Chondrocyte (in vitro differentiated cells): ENCODE data around the gene C16orf90. TPM values are rescaled to one million over a fixed set of nuclear protein-coding genes. Genes with fewer than 3 reads are reported as not detected.
A peak's percentile ranks its signal among the peaks of the same experiment; 100 is the strongest.
"Not testable (repeated sequence)": the region's sequence is repeated elsewhere in the genome, so short reads cannot be mapped to it uniquely, and the experiment has no call there.

ENCODE experiments used
- DNase-seq: peaks from one replicate; pipeline ENCODE4 v3.0.0; 2021; ENCODE audit warnings: mixed read lengths, low spot score
- H3K27ac Mint-ChIP-seq: one replicate; pipeline ENCODE4 v1.8.0; 2021; ENCODE audit warnings: mild to moderate bottlenecking, moderate library complexity, mixed read lengths; ENCODE audit not compliant: unreplicated experiment
- H3K27me3 Mint-ChIP-seq: 2 replicates; pipeline ENCODE4 v1.8.0; 2021; ENCODE audit warnings: low read depth, mixed read lengths
- H3K36me3 Mint-ChIP-seq: 2 replicates; pipeline ENCODE4 v1.8.0; 2021; ENCODE audit warnings: low read depth, mixed read lengths
- H3K4me1 Mint-ChIP-seq: 2 replicates; pipeline ENCODE4 v1.8.0; 2021; ENCODE audit warnings: low read depth, mild to moderate bottlenecking, mixed read lengths
- H3K4me3 Mint-ChIP-seq: one replicate; pipeline ENCODE4 v1.8.0; 2021; ENCODE audit warnings: mild to moderate bottlenecking, moderate library complexity, mixed read lengths; ENCODE audit not compliant: unreplicated experiment
- H3K9me3 Mint-ChIP-seq: 2 replicates; pipeline ENCODE4 v1.8.0; 2021; ENCODE audit warnings: low read depth, mixed read lengths
- total RNA-seq: library from RNA; stranded (reverse); gene quantifications from 3 replicates; pipeline ENCODE4 v1.2.1, GENCODE V29; 2021
- TF ChIP-seq, protein P1 (sequence below): fragments of 200-600 bp; sonication (generic); IDR thresholded peaks from 2 replicates; pipeline ENCODE4 v1.5.0; 2021; ENCODE audit warnings: antibody characterized with exemption, mild to moderate bottlenecking, moderate library complexity

The C16orf90 gene
- total RNA-seq, 1 donor from 2014 or later, result not detected

DNA sequence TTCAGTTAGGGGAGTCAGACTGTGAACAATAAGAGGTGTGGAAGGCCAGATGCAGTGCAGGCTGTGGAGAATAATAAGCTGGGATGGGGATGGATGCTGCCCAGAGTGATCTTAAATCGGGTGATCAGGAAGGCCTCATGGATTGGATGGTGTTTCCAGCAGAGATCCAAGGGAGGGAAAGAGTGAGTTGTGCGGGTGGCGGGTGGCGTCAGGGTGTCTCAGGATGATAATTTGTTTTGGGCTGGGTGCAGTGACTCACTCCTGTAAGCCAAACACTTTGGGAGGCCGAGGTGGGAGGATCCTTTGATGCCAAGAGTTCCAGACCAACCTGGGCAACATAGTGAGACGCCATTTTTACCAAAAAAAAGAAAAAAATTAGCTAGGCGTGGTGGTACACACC, 13.4 kb upstream of the C16orf90 start:
- H3K9me3 Mint-ChIP-seq, result no peaks in the 10 kb centered on the region
- DNase-seq, result peak; percentile 27
- H3K4me1 Mint-ChIP-seq, result peaks cover under 1% of the 10 kb centered on the region
- no peaks in the 10 kb centered on the region for H3K27me3 Mint-ChIP-seq
- H3K4me3 Mint-ChIP-seq, result no peak overlapping the region
- TF ChIP-seq, protein P1, sequence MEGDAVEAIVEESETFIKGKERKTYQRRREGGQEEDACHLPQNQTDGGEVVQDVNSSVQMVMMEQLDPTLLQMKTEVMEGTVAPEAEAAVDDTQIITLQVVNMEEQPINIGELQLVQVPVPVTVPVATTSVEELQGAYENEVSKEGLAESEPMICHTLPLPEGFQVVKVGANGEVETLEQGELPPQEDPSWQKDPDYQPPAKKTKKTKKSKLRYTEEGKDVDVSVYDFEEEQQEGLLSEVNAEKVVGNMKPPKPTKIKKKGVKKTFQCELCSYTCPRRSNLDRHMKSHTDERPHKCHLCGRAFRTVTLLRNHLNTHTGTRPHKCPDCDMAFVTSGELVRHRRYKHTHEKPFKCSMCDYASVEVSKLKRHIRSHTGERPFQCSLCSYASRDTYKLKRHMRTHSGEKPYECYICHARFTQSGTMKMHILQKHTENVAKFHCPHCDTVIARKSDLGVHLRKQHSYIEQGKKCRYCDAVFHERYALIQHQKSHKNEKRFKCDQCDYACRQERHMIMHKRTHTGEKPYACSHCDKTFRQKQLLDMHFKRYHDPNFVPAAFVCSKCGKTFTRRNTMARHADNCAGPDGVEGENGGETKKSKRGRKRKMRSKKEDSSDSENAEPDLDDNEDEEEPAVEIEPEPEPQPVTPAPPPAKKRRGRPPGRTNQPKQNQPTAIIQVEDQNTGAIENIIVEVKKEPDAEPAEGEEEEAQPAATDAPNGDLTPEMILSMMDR, result no peak
- peaks cover 27% of the 10 kb centered on the region for H3K36me3 Mint-ChIP-seq
- no peak overlapping the region for H3K27ac Mint-ChIP-seq

DNA sequence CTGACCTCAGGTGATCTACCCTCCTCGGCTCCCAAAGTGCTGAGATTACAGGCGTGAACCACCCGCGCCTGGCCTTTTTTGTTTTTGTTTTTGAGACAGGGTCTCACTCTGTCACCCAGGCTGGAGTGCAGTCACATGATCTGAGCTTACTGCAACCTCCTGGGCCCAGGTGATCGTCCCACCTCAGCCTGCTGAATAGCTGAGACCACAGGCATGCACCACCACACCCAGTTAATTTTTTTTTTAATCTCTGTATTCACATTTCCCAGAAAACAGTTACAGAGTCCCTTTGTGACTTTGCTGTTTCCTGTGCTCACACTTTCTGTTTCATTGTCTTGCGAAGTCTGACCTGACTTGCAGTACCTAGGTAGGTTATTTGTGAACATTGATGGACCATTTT, 8.2 kb upstream of the C16orf90 start:
- Mint-ChIP-seq H3K27me3 (no peaks in the 10 kb centered on the region), H3K36me3 (peaks cover 12% of the 10 kb centered on the region), H3K27ac (no peak overlapping the region), H3K4me1 (peaks cover 26% of the 10 kb centered on the region), H3K4me3 (no peak overlapping the region), H3K9me3 (no peaks in the 10 kb centered on the region)
- DNase-seq, result peak; percentile 37
- TF ChIP-seq, protein P1, result no peak

DNA sequence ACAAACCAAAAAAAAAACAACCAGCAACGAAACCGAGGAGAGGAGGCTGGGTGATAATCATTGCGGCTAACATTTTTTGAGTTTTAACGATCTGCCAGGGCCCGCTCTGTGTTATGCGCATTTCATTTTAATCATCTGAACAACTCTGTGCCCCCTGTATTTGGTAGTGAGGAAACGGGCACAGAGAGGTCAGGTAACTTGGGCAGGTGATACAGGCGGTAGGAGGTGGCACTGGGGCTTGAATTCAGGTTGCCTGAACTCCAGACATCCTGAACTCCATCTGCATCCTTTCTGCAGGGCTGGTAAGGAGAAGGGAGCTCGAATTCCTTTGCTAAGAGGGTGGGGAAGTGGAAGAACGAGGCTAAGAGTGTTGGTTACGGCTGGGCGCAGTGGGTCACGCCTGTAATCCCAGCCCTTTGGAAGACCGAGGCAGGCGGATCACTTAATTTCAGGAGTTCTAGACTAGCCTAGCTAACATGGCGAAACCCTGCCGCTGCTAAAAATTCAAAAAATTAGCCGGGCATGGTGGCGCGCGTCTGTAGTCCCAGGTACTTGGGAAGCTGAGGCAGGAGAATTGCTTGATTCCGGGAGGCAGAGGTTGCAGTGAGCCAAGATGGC, 6.6 kb upstream of the C16orf90 start:
- TF ChIP-seq, protein P1, result no peak
- no peaks in the 10 kb centered on the region for H3K27me3 Mint-ChIP-seq
- H3K4me1 Mint-ChIP-seq, result peaks cover 26% of the 10 kb centered on the region
- peak overlapping the region; percentile 92 for H3K4me3 Mint-ChIP-seq
- peak overlapping the region; percentile 80 for H3K27ac Mint-ChIP-seq
- H3K9me3 Mint-ChIP-seq, result no peaks in the 10 kb centered on the region
- peak; percentile 19 for DNase-seq
- H3K36me3 Mint-ChIP-seq, result peaks cover 5% of the 10 kb centered on the region

DNA sequence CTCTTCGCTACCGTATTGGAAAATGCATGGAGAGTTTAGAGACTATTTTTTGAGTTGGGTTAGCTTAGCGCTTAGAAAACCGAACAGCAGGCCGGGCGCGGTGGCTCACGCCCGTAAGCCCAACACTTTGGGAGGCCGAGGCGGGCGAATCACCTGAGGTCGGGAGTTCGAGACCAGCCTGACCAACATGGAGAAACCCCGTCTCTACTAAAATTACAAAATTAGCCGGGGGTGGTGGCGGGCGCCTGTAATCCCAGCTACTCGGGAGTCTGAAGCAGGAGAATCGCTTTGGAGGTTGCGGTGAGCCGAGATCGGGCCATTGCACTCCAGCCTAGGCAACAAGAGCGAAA, 6.1 kb upstream of the C16orf90 start:
- not testable (repeated sequence) for H3K9me3 Mint-ChIP-seq, H3K36me3 Mint-ChIP-seq, H3K27me3 Mint-ChIP-seq
- peak overlapping the region; percentile 80 for H3K27ac Mint-ChIP-seq
- peak overlapping the region; percentile 92 for H3K4me3 Mint-ChIP-seq
- peaks cover 26% of the 10 kb centered on the region for H3K4me1 Mint-ChIP-seq
- DNase-seq, result peak; percentile 35

DNA sequence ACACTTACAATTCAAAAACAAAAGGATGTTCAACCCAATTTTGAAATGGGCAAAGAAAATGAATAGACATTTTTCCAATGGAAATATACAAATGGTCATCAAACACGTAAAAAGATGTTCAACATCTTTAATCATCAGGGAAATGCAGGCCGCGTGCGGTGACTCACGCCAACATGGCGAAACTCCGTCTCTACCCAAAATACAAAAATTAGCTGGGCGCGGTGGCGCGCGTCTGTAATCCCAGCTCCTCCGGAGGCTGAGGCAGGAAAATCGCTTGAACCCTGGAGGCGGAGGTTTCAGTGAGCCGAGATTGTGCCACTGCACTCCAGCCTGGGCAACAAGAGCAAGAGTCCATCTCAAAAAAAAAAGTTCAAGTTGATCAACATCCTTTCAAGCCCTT, 3.7 kb upstream of the C16orf90 start:
- DNase-seq, result no peak
- no peaks in the 10 kb centered on the region for H3K36me3 Mint-ChIP-seq
- TF ChIP-seq, protein P1, result no peak
- no peak overlapping the region for H3K4me3 Mint-ChIP-seq
- H3K27ac Mint-ChIP-seq, result no peak overlapping the region
- no peaks in the 10 kb centered on the region for H3K27me3 Mint-ChIP-seq
- H3K9me3 Mint-ChIP-seq, result no peaks in the 10 kb centered on the region
- peaks cover 26% of the 10 kb centered on the region for H3K4me1 Mint-ChIP-seq

DNA sequence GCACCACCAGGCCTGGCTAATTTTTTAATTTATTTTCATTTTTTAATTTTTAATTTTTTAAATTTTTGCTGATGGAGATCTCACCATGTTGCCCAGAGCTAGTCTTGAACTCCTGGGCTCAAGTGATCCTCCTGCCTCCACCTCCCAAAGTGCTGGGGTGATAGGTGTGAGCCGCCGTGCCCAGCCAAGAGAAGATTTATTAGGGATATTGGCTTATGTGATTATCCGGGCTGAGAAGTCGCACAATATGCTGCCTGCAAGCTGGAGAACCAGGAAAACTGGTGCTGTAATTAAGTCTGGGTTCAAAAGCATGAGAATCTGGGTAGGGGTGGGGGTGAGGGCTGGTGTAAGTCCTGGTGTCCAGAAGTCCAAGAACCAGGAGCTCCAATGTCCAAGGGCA, 2.5 kb upstream of the C16orf90 start:
- H3K36me3 Mint-ChIP-seq, result no peaks in the 10 kb centered on the region
- H3K4me3 Mint-ChIP-seq, result no peak overlapping the region
- DNase-seq, result no peak
- no peak overlapping the region for H3K27ac Mint-ChIP-seq
- TF ChIP-seq, protein P1, result no peak
- no peaks in the 10 kb centered on the region for H3K9me3 Mint-ChIP-seq
- no peaks in the 10 kb centered on the region for H3K27me3 Mint-ChIP-seq
- H3K4me1 Mint-ChIP-seq, result peaks cover 22% of the 10 kb centered on the region
